ENCODE data around the gene EIF2S2.

EIF2S2 gene

DNA sequence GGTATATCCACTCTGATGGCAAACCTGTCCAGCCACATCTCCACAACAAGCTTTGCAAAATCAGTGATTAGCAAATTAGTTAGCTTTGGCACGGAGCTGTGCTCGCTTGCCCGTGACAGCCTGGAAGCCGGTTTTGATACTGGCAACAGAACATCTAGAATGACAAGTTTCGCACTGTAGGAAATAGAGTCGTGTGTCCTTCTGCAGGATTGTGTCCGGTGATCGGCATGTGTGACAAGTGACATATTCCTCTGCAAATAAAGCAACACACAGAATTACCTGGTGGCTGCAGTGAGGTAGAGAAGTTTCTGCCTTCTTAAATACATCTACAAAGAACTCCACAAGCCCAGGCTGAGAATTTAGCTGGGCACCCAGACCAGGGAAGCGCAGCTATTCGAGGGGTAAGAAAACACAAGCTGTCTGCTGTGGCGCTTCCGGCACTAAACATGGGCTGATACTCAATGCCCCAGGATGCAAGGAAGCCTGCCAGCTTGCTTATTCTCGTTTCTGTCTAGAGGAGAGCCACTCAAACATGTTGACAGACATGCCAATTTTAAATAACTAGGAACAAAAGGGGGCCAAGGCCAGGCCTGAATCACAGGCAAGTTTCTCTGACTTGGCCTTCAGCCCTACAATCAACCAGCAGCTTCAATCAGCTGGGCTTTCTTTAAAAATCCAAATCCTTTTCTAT, 22.2 kb downstream of the EIF2S2 start:
- no peaks in the 10 kb centered on the region for H3K27me3 Mint-ChIP-seq
- H3K4me1 Mint-ChIP-seq (ENCODE audit: low read depth) = no peaks in the 10 kb centered on the region
- H3K4me3 Mint-ChIP-seq = no peak overlapping the region
- peaks cover 92% of the 10 kb centered on the region for H3K36me3 Mint-ChIP-seq (ENCODE audit: low read depth)
- intact Hi-C loops (cut with micrococcal nuclease) = no loop called here
- no peak overlapping the region for H3K27ac Mint-ChIP-seq
- no peaks in the 10 kb centered on the region for H3K9me3 Mint-ChIP-seq

DNA sequence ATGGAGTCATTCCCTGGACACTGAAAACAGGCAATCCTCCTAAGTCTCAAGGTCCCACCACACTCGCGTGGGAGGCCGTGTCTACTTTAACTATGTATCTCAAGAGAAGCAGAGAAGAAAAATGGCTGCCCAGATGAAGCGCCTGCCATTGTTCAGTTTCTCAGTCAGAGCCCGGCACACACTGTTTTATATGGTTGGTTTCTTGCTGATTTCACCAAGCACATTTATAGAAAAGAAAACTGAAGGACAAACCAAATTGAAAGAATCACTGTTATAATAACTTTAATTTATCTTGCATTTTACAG, 22.9 kb downstream of the EIF2S2 start:
- no peaks in the 10 kb centered on the region for H3K9me3 Mint-ChIP-seq
- H3K27ac Mint-ChIP-seq = no peak overlapping the region
- H3K36me3 Mint-ChIP-seq (ENCODE audit: low read depth) = peaks cover 96% of the 10 kb centered on the region
- H3K4me1 Mint-ChIP-seq (ENCODE audit: low read depth) = no peaks in the 10 kb centered on the region
- intact Hi-C loops (cut with micrococcal nuclease) = no loop called here
- H3K27me3 Mint-ChIP-seq = no peaks in the 10 kb centered on the region
- H3K4me3 Mint-ChIP-seq = no peak overlapping the region

DNA sequence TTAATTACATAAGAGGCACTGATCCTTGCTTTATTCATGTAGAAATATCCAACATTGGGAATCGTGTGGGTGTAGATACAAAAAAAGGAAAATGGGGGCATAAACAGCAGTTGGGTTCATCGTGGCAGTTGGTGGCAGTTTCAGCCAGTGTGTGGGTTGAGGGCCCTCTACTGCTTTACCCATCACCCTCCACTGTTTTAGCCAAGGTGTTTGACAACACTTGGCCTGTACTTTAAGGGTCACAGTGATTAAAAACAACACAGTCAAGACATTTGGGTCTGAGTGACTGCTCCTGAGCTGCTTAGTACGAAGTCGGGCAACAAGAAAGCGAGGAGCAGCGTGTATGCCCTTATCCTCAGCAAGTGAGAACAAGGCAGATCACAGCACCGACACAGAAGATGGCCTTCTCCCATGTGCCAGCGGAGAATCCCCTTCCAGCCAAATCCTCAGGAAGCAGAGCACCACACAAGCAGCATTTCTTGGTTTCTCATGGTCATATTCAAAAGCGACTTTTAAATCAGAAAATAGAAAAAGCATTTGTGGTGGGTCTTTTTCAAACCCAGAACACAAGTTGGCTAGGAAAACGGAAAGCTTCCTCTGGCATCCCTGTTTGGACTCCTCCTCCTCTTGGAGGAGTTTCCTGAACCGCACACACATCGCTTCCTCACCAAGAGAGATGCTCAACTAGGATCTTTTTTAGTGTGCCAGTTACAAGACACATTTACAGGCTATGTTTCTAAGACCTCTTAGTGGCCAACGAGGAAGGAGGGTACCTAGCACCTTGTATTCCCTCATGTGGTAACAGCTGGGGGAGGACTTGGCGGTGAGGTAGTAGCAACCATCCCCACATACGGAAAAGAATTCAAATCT, 23.5 kb downstream of the EIF2S2 start:
- Mint-ChIP-seq H3K9me3 (no peaks in the 10 kb centered on the region), H3K4me1 (ENCODE audit: low read depth) (no peaks in the 10 kb centered on the region), H3K36me3 (ENCODE audit: low read depth) (peaks cover 96% of the 10 kb centered on the region), H3K27me3 (no peaks in the 10 kb centered on the region), H3K4me3 (no peak overlapping the region), H3K27ac (no peak overlapping the region)
- intact Hi-C loops (cut with micrococcal nuclease) = no loop called here

DNA sequence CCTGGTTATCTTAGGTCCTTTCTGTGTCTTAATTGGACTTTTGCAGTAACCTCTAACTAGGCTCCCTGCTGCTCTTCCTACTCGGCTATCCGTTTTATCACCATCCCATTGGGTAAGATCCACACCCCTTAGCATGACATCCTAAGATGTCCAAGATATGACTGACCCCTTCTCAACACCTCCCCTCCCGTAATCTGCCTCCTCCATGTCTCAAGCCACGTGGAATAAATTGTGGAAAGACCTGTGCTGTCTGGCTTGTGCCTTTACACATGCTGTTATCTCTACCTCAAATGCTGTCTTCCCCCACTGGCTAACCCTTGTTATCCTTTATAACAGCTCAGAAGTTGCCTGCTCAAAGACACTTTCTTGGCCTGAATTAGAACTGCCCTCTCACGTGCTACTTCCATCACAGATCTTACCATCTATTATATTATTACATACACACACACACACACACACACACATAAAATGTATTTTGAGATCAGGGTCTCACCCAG, 26.5 kb downstream of the EIF2S2 start:
- Mint-ChIP-seq H3K36me3 (ENCODE audit: low read depth) (peaks cover 88% of the 10 kb centered on the region), H3K27ac (no peak overlapping the region), H3K4me3 (no peak overlapping the region), H3K4me1 (ENCODE audit: low read depth) (no peaks in the 10 kb centered on the region), H3K9me3 (no peaks in the 10 kb centered on the region), H3K27me3 (no peaks in the 10 kb centered on the region)
- intact Hi-C loops (cut with micrococcal nuclease) = no loop called here

DNA sequence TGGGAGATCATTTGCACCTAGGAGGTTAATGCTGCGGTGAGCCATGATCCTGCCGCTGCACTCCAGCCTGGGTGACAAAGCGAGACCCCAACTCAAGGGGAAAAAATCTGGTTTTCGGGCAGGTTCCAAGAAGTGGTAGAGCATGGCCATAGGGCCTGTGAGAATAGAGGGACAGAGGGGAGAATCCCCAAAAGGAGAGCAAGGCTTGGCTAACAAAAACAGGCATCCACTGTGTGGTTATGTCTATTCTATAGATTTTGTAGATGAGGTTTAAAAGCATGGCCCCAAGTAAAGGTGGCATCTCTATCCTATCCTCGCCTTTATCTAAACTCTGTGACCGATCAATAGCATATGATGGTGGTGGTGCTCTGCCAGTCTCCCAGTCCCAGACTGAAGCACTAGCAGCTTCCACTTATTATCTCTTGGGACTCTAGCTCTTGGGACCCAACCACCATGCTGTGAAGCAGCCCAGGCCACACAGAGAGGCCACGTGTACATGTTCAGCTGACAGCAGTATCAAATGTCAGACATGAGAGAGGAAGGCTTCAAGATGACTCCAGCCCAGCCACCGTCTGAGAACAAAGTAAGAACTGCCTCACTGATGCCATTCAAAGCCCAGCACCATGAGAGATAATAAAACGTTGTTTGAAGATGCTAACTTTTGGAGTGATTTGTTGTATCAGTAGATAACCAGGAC, 27.7 kb downstream of the EIF2S2 start:
- H3K27ac Mint-ChIP-seq = no peak overlapping the region
- peaks cover 88% of the 10 kb centered on the region for H3K36me3 Mint-ChIP-seq (ENCODE audit: low read depth)

DNA sequence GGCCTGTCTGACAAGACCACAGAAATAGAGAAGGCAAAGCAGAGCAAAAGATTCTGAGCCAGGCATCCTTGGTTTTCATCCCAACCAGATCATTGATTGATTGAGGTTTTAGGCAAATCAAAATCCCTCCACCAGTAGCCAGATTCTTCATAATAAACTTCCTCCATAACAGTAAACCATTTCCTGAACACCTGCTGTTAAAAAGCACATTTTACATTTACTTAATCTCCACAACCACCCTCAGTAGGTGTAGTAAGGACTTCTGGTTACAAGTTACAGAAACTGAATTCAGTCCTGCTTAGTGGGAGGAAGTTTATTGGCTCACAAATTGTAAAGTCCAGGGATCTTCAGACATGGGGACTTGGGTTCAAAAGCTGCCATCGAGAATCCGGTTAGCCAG, 28.3 kb downstream of the EIF2S2 start:
- Mint-ChIP-seq H3K36me3 (ENCODE audit: low read depth) (peaks cover 88% of the 10 kb centered on the region), H3K27ac (no peak overlapping the region), H3K27me3 (no peaks in the 10 kb centered on the region), H3K4me1 (ENCODE audit: low read depth) (no peaks in the 10 kb centered on the region), H3K9me3 (no peaks in the 10 kb centered on the region), H3K4me3 (no peak overlapping the region)
- intact Hi-C loops (cut with micrococcal nuclease) = no loop called here

More for the DNA sequence above, 27.7 kb downstream of the EIF2S2 start:
- Mint-ChIP-seq H3K4me1 (ENCODE audit: low read depth) (no peaks in the 10 kb centered on the region), H3K27me3 (no peaks in the 10 kb centered on the region), H3K4me3 (no peak overlapping the region), H3K9me3 (no peaks in the 10 kb centered on the region)
- intact Hi-C loops (cut with micrococcal nuclease) = no loop called here

DNA sequence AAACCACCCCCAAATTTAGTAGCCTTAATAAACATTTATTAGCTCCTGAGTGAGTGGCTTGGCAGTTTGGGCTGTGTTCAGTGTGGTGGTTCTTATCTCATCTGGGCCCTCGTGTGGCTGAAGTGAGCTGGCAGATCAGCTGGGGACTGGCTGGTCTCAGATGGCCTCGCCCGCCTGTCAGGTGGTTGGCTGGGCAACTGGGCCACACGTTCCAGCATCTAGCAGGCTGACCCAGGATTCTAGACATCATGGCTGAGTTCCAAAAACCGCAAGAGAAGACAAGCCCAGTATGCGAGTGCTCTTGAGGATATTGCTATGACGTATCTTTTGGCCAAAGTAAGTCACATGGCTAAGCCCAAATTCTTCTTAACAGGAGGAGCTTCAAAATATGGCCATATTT, 28.9 kb downstream of the EIF2S2 start:
- no peaks in the 10 kb centered on the region for H3K9me3 Mint-ChIP-seq
- no peak overlapping the region for H3K27ac Mint-ChIP-seq
- intact Hi-C loops (cut with micrococcal nuclease) = no loop called here
- no peaks in the 10 kb centered on the region for H3K4me1 Mint-ChIP-seq (ENCODE audit: low read depth)
- peaks cover 88% of the 10 kb centered on the region for H3K36me3 Mint-ChIP-seq (ENCODE audit: low read depth)
- H3K27me3 Mint-ChIP-seq = no peaks in the 10 kb centered on the region
- no peak overlapping the region for H3K4me3 Mint-ChIP-seq

DNA sequence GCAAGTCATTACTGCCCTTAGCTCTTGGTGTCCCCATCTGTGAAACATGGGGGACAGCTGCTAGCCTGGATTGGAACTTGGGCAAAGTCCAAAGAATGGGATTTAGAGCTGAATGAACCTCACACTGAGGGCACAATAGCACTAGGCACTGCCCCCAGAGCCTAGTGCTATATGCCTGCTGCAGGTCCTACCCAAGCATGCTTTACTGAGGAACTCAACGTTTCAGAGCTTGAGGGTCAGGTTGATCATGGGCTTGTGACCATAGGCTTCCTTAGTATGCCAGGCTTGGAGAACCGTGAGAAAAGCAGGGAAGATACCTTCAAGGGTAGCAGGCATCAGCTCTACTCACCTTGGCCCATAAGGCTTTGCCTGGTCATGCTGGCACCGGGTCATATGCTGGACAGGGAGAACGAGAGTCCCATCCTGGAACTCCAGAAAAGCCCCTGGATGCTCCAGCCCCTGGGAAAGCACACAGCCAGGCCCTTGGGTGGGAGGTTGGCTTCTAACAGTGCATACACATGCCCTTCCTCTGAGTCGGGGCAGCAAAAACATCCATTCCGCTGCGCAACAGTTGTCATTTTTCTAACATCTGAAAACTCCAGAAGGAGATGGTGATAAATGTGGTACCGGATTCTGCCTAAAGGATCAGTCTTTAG, 29.7 kb downstream of the EIF2S2 start:
- Mint-ChIP-seq H3K27ac (no peak overlapping the region), H3K27me3 (no peaks in the 10 kb centered on the region), H3K36me3 (ENCODE audit: low read depth) (peaks cover 88% of the 10 kb centered on the region), H3K4me3 (no peak overlapping the region), H3K9me3 (no peaks in the 10 kb centered on the region), H3K4me1 (ENCODE audit: low read depth) (no peaks in the 10 kb centered on the region)
- intact Hi-C loops (cut with micrococcal nuclease) = no loop called here

DNA sequence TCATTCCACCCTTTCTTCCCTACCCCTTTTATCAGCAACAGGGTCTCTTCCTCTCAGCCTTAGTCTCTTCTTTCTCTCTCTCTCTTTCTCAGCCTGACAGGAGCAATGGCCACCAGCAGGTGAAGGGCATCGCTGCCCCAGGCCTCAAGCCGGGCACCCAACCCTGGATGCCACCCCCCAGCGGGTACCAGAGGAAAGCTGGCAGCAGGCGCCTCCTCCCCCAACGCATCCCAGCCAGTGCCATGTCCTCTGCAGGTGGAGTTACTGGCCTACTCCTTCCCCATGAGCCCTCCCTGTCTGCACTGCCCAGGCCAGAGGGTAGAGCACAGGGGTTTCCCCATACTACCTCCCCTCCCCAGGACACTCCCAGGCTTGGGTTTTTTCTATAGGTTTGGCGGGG, 32.2 kb downstream of the EIF2S2 start:
- Mint-ChIP-seq H3K27ac (no peak overlapping the region), H3K27me3 (no peaks in the 10 kb centered on the region), H3K36me3 (ENCODE audit: low read depth) (peaks cover 91% of the 10 kb centered on the region), H3K9me3 (no peaks in the 10 kb centered on the region), H3K4me1 (ENCODE audit: low read depth) (no peaks in the 10 kb centered on the region), H3K4me3 (no peak overlapping the region)
- intact Hi-C loops (cut with micrococcal nuclease) = loop anchor here (10.0 kb wide), 1 partner anchor 285 kb away; no protein-coding TSS in a partner anchor

DNA sequence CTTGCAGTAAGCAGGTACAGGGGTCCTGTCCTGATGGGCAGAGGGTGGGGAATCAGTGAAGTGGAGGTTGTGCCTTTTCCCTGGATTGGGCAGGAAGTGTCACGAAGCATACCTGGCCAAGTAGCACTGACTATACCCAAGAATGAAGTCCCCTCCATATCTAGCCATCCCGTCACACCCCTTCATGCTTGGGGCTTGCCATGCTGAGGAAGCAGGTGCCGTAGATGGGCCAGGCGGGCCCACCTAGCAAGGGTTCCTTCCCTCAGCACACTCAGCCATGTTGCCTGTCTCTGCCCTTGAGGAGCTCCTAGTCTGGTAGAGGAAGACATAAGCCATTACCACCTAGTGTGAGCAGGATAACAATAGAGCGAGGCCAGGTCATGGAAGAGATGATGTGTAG, 33.5 kb downstream of the EIF2S2 start:
- peaks cover 91% of the 10 kb centered on the region for H3K36me3 Mint-ChIP-seq (ENCODE audit: low read depth)
- H3K4me3 Mint-ChIP-seq = no peak overlapping the region
- no peak overlapping the region for H3K27ac Mint-ChIP-seq
- H3K27me3 Mint-ChIP-seq = no peaks in the 10 kb centered on the region
- no peaks in the 10 kb centered on the region for H3K4me1 Mint-ChIP-seq (ENCODE audit: low read depth)
- intact Hi-C loops (cut with micrococcal nuclease) = loop anchor here (10.0 kb wide), 1 partner anchor 284 kb away; no protein-coding TSS in a partner anchor
- no peaks in the 10 kb centered on the region for H3K9me3 Mint-ChIP-seq

DNA sequence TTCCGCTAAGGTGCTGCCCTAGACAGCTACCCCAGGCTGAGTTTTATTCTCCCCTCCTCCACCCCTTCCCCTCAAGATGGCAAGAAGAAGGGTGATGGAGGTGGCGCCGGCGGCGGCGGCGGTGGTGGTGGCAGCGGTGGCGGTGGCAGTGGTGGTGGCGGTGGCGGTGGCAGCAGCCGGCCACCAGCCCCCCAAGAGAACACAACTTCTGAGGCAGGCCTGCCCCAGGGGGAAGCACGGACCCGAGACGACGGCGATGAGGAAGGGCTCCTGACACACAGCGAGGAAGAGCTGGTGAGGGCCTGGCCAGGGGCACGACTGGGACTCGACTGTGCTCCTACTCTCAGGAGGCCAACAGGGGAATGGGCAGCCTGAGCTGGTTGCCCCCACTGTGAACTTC, 35.1 kb downstream of the EIF2S2 start:
- intact Hi-C loops (cut with micrococcal nuclease) = loop anchor here (10.0 kb wide), 1 partner anchor 282 kb away; no protein-coding TSS in a partner anchor
- Mint-ChIP-seq H3K27me3 (no peaks in the 10 kb centered on the region), H3K27ac (no peak overlapping the region), H3K4me3 (no peak overlapping the region), H3K4me1 (ENCODE audit: low read depth) (no peaks in the 10 kb centered on the region), H3K9me3 (no peaks in the 10 kb centered on the region), H3K36me3 (ENCODE audit: low read depth) (peaks cover 100% of the 10 kb centered on the region)

DNA sequence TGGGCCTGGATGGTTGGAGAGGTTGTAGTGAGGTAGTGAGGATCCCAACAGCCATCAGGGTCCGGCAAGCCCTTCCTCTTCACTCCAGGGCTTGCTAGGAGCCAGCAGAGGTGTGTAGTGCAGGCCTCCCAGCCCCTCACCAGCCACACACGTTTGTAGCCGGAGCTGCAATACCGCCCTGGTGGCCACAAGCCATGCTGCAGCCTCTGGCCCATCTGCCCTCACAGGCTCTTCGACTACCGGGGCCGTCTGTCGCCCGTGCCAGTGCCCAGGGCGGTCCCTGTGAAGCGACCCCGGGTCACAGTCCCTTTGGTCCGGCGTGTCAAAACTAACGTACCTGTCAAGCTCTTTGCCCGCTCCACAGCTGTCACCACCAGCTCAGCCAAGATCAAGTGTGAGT, 36.4 kb downstream of the EIF2S2 start:
- H3K27me3 Mint-ChIP-seq = no peaks in the 10 kb centered on the region
- H3K4me3 Mint-ChIP-seq = no peak overlapping the region
- intact Hi-C loops (cut with micrococcal nuclease) = loop anchor here (10.0 kb wide), 1 partner anchor 281 kb away; no protein-coding TSS in a partner anchor
- no peaks in the 10 kb centered on the region for H3K9me3 Mint-ChIP-seq
- peaks cover 99% of the 10 kb centered on the region for H3K36me3 Mint-ChIP-seq (ENCODE audit: low read depth)
- no peak overlapping the region for H3K27ac Mint-ChIP-seq
- peaks cover 5% of the 10 kb centered on the region for H3K4me1 Mint-ChIP-seq (ENCODE audit: low read depth)

DNA sequence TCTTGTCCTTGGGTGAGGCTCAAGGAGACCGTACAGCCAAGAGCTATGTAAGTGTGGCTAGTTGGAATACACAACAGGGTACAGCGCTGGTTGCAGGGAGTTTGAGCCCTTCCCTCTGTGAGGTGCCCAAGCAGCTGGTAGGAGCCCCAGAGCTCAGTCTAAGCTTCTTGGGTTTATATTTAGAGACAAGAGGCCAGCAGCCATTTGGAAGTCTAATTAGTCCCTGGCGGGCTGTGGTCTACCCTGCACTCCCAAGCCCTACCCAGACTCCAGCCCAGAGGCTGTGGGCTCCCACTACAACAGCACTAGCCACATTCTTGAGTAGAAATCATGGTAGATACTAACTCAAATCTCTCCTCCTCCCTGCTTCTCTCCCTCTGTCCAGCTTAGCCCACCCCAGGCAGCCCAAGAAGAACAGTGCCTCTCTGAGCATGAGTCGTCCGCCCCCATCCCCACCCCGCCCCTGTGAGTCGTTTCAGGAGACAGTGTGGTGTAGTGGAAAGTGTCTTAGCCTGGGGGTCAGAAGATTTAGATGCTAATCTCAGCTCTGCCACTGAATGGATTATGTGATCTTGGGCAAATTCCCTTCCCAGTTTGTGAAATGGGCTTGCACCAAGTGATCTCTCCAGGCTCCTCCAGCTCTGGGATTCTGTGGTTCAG, 37.8 kb downstream of the EIF2S2 start:
- peaks cover 86% of the 10 kb centered on the region for H3K36me3 Mint-ChIP-seq (ENCODE audit: low read depth)
- no peak overlapping the region for H3K4me3 Mint-ChIP-seq
- peaks cover 5% of the 10 kb centered on the region for H3K4me1 Mint-ChIP-seq (ENCODE audit: low read depth)
- no peaks in the 10 kb centered on the region for H3K27me3 Mint-ChIP-seq
- intact Hi-C loops (cut with micrococcal nuclease) = loop anchor here (10.0 kb wide), 1 partner anchor 279 kb away; no protein-coding TSS in a partner anchor
- H3K9me3 Mint-ChIP-seq = no peaks in the 10 kb centered on the region
- H3K27ac Mint-ChIP-seq = no peak overlapping the region

Measured in dendritic cell treated with granulocyte-macrophage colony-stimulating factor and Interleukin-4, amounts not matched to agents 40 ng/mL and 50 ng/mL, for 4 days (primary cell).